ENCODE measurements around the gene C19orf25.
"Not testable (repeated sequence)": the region's sequence is repeated elsewhere in the genome, so short reads cannot be mapped to it uniquely, and the experiment has no call there.

Gene C19orf25

DNA sequence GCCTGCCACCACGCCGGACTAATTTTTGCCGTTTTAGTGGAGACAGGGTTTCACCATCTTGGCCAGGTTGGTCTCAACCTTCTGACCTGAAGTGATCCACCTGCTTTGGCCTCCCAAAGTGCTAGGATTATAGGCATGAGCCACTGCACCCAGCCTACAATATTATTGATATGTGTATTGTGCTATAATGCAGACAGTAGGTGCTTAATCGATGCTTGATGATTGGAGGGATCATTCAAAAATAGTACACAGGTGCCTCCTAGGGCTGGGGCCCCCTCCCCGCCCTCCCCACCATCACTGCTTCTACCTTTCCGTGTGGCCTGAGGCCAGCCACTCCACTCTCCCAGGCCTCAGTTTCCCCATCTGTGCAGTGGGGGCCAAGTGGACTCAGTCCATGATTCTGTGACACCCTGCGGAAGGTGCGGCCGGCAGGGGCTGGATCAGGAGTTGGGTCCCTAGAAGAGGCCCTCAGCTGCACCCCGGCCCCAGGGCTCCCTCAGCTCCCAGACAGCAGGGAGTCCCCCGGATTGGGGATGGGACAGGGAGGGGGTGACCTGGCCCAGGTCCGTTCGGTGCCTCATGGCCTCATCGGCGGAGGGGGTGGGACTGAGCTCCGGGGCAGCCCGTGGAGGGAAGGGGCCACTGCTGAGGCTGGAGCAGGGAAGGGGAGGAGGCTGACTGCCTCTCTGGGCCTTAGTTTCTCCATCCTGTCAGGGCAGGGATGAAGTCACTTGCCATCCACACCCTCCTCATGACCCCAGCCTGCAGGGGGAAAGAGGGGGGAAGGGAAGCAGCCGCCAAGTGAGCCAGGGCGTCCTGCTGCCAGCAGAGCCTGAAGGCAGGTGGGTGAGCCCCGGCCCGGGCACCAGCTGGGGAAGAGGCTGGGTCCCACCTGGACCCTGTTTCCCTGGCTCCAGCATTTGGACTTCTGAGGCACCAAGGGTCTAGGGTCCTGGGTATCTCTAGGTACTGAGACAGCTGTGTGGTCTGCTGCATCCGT, 32.6 kb upstream of the C19orf25 start:
- DNase-seq: no peak

DNA sequence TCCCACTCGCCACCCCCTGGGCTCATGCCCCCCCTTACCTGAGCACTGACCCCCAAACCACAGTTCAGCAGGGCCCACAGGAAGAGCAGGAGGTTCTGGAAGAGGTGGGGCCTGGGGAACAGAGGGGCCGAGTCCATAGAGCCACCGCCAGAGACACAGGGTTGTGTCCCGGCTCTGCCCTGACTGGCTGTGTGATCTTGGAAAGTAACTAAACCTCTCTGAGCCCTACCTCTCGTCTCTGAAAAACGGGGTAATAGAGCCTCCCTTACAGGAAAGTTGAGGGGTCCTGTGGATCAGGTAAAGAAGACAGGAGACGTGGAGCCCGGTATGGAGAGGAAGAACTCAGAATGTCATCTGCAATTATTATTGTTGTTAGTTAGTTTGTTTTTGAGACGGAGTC, 31.8 kb upstream of the C19orf25 start:
- no peak for DNase-seq

DNA sequence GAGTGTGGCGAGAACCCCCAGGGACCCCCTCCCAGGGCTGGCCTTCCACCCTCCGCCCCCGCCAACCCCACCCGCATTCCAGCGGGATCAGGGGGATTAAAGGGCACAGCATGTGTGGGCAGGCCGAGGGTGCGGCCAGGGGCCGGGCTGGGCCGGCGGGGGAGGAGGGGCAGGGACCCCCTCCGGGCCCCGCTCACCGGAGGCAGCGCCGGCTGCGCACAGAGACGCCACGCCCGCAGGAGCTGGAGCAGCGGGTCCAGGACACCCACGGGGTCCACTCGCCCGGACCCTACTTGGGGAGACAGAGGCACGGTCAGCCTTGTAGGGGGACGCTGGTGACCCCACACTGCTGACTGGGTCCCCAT, 31.4 kb upstream of the C19orf25 start:
- DNase-seq: no peak

DNA sequence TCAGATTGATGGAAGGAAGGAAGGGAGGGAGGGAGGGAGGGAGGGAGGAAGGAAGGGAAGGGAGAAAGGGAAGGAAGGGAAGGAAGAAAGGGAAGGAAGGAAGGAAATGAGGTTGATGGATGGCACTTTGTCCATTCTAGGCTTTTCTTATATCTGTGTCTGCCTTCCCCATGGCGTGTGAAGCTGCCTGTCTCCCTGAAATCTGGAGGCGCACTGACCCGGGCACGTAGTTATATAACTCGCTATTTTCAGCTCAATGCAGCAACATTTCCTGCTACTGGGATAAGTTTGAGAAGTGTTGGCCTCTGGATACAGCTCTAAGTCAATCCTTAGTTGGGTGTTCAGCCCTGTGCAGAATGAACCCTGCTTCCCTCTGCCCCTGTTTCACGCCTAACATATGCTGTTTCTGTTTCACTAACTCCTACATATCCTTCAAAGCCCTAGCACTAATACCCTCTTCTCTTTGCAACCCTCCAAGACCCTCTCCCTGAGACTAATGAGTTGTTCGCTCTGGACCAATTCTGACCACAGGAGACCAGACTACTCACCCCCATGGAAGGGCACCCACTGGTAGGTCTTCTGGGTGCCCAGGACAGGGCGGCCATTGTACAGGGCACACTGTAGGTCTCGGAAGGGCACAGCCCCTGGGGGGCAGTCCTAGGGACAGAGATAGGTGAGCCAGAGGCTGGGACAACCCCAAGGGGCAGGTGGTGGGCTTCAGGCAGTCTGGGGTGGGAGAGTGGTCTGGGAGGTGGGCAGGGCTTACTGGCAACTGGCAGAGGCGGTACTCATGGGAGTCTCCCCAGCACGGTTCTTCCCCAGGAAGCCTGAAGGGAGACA, 30.8 kb upstream of the C19orf25 start:
- DNase-seq: no peak

DNA sequence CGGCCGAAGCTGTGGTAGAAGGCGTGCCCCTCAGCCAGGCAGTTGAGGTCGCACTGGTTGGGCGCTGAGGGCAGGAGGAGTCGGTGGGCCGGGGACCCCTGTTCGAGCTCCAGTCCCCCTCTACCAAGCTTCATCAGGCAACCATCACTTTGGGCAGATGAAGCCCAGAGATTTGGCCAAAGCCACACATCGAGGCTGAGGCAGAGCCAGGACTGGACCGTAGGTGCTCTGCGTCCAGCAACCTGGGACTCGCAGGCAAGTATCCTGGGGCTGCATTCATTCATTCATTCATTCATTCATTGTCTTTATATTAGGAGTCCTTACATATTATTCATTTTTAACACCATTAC, 29.5 kb upstream of the C19orf25 start:
- no peak for DNase-seq

DNA sequence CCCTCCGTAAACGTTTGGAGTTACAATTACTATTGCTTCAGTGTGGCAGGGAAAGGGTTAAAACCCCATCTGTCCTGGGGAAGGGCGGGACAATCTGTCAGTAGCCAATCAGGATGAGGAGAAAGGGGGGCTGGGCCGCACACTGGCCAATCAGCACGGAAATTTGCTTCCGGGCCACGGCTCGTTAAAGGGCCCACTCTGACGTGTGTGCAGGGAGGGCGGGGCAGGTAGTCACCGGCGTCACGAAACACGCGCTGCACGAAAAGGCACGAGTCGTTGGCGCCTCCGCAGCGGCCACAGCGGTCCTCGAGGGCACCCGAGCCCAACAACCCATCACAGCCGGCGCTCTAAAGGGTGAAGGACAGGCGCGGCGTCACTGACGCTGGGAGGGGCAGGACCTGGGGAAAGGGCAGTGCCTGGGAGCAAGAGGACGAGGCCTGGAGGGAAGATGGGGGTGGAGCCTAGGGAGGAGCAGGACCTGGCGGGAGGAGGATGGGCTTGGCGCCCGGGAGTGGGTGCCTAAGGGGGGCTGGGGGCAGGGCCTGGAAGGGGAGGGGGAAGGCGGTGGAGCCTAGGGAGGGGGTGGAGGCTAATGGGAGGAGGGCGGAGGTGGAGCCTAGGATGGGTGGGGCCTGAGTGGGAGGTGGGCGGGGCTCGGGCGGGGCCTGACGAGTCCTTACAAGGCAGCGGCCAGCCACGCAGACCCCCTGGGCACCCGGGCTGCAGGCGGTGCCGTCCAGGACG, 28.9 kb upstream of the C19orf25 start:
- DNase-seq: peak; percentile 97

DNA sequence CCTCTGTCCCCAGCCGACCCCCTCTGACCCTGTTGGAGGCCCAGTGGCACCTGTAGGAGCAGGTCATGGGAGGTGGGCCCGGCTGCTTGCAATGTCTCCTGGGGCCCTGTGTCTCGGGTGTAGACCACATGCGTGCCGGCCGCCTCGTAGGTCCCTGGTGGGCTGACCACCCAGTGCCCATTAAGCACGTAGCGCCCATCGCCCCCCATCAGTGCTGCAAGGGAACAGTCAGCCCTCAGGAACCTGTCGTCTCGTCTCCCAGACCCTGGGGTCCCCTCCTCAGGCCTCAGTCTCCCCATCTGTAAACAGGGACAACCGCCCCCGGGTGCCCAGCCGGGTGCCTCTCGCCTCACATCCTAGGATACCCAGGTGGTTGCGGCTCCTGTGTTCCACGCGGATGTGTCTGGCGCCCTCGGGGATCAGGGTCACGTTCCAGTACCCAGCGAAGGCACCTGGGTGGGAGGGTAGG, 28.2 kb upstream of the C19orf25 start:
- no peak for DNase-seq

DNA sequence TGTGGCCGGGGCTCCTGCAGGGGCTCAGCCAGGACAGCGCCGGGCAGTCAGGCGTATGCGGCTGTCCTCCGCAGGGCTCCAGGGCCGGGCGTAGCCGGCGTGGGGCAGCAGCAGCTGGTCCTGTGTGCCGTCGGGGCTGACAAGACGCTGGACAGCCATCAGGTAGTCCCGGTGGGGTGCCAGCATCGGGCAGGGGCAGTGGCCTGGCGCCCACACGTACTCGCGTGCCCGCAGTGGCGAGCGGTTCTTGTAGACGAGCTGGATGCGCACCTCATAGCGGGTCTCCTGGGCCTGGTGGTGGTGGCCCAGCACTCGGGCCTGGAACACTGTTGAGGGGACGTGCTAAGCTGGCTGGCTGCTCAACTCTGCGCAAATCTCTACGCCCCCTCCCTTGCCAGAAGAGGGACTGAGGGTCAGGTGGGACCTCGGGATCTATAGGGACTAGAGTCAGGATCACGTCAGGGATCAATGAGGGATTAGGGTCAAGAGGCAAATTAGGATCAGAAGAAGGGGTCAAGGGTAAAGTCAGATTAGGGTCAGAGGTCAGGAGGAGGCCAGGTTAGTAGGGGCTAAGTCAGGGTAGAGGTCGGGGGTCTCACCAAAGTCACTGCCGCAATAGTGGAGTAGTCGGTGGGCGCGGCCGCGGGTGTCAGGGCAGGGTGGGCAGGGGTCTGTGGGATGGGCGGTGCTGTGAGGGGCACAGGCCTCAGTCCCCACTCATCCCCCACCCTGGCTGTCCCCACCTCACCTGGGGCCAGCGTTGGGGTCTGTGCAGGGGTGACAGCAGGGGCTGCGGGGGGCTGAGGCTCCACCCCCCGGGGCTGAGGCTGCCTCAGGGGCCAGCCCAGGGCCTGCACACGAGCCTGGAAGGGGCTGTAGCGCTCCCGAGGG, 27.2 kb upstream of the C19orf25 start:
- no peak for DNase-seq

DNA sequence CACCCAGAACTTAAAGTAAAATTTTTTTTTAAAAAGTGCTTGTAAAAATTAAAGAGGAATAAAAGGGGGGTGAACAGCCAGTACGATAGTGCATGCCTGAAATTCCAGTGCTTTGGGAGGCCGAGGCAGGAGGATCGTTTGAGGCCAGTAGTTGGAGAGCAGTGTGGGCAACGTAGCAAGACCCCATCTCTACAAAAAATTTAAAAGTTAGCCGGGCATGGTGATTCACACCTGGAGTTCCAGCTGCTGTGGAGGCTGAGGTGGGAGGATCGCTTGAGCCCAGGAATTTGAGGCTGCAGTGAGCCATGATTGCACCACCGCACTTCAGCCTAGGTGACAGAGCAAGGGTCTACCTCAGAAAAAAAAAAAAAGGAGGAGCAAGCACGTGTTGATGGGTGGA, 26.0 kb upstream of the C19orf25 start:
- no peak for DNase-seq

DNA sequence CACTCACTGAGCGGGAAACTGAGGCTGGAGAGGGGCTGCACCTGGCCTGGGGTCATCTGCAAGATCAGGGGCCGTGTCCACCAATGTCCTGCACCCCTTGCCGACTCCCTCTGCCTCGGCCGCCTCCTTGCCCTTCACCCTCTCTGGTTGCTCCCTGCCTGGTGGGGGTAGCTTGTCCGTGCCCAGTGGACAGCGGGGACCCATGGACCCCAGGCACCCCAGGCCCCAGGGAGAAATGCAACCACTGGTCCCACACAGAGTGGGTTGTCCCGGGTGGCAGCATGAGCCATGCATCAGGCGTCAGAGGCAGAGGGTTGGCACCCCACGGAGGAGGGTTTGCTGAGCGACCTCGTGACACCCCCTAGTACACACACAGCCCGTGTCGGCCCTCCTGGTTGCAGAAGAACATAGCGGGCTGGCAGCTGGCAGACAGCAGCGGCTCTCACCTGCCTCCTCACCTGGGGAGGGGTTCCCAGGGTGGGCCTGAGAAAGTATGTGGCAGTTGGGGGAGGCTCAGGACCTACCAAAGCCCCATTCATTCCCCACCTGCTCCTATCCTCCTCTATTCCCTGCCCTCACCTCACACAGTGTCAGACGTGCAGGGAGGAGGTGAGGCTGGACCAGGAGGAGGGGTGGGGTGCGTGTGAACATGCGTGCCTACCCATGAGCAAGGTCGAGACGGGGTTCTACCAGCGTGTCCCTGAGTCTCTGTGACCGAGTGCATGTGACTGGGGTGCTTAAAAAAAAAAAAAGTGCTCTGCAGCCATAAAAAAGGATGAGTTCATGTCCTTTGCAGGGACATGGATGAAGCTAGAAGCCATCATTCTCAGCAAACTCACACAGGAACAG, 25.1 kb upstream of the C19orf25 start:
- no peak for DNase-seq

DNA sequence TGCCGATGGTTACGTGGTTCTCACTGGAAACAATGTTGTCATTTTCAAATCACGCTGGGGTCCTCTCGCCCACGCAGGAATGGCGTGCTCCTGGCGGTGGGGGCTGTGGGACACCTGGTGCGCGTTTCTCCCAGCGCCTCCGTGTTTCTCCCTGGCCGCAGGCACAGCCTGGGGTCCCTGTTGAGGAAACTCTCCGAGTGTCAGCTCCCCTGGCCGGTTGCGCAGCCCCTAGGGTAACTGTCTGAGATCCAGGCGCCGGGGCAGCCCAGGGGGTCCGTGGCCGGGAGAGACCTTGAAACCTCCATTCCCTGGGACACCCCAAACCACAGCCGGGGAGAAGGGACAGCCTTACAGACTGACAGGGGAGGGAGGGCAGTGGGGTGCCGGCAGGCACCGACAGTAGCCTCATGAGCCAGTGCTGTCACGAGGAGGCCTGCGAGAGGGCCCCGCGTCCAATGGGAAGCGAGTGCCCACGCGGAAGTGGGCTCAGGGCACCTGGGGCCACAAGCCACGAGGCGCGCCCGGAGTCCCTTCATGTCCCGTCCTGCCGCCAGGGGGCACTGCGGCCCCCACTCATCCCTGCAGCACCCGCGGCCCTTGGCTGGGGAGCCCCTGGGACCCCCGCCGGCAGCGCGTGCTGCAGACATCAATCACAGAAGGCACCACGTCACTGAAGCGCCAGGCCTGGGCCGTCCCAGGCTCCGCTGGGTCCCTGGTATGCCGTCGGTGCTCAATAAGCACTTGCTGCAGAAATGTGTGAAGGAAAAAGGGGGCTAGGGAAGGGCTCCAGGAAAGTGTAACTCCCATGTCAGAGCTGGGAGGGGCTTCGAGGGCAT, 24.3 kb upstream of the C19orf25 start:
- DNase-seq: no peak

DNA sequence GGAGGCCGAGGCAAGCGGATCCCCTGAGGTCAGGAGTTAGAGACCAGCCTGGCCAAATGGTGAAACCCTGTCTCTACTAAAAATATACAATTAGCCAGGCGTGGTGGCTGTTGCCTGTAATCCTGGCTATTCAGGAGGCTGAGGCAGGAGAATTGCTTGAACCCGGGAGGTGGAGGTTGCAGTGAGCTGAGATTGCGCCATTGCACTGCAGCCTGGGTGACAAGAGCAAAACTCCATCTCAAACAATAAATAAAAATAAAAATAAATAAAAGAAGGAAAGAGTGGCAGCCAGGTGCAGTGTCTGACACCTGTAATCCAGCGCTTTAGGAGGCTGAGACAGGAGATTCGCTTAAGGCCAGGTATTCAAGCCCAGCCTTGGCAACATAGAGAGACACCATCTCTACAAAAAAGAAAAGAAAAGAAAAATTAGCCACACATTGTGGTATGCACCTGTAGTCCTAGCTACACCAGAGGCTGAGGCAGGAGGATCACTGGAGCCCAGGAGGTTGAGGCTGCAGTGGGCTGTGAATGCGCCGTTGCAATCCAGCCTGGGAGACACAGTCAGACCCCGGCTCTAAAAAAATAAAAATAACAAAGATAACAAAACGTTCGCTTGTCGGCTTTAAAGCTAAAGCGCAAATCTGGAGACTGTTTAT, 23.5 kb upstream of the C19orf25 start:
- DNase-seq: no peak

DNA sequence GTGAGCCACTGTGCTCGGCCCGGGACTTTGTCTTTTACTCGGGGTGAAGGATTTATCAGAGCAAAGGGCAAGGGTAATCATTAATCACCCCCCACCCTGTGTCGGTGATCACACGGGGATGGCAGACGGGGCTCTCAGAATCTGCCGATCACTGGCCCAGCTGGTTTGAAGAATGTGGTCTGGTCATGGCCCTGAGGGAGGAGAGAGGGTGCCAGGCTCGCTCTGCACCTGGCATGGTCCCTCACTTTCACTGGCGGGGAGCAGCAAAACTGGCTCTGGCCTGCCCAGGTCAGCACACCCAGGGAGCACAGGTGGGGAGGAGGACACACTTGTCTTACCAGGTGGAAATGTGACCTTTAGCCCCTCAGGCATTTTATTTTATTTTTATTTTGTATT, 22.2 kb upstream of the C19orf25 start:
- DNase-seq: no peak

DNA sequence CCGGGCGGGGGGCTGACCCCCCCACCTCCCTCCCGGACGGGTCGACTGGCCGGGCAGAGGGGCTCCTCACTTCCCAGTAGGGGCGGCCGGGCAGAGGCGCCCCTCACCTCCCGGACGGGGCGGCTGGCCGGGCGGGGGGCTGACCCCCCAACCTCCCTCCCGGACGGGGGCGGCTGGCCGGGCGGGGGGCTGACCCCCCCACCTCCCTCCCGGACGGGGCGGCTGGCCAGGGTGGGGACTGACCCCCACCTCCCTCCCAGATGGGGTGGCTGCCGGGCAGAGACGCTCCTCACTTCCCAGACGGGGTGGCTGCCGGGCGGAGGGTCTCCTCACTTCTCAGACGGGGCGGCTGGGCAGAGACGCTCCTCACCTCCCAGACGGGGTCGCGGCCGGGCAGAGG, 20.2 kb upstream of the C19orf25 start:
- not testable (repeated sequence) for DNase-seq

DNA sequence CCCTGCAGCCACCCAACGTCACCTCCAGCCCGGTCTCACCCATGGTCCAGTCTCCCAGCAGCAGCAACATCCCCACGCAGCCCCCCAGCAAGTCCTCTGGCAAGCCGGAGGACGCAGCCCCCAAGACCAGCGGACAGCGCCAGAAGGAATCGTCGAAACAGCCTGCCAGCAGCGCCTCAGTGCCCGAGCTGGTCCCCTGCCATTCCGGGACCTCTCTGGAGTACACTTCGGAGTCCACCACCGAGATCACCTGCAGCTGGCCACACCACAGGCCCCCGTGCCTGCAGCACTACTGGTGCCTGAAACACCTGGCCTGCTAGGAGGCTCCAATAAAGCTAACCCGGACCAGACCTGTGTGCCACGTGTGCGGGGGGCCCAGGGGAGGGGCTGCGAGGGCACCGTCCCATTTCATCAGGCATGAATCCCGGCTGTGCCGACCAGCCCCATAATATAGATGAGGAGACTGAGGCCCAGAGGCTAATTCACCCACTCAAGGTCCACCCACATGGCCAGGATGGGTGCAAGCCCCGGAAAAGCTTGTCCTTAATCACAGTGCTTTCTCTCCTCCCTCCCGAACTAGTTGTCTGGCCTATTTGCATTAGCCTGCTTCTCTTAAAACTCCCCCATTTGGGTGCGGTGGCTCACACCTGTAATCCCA, 18.7 kb upstream of the C19orf25 start:
- no peak for DNase-seq

DNA sequence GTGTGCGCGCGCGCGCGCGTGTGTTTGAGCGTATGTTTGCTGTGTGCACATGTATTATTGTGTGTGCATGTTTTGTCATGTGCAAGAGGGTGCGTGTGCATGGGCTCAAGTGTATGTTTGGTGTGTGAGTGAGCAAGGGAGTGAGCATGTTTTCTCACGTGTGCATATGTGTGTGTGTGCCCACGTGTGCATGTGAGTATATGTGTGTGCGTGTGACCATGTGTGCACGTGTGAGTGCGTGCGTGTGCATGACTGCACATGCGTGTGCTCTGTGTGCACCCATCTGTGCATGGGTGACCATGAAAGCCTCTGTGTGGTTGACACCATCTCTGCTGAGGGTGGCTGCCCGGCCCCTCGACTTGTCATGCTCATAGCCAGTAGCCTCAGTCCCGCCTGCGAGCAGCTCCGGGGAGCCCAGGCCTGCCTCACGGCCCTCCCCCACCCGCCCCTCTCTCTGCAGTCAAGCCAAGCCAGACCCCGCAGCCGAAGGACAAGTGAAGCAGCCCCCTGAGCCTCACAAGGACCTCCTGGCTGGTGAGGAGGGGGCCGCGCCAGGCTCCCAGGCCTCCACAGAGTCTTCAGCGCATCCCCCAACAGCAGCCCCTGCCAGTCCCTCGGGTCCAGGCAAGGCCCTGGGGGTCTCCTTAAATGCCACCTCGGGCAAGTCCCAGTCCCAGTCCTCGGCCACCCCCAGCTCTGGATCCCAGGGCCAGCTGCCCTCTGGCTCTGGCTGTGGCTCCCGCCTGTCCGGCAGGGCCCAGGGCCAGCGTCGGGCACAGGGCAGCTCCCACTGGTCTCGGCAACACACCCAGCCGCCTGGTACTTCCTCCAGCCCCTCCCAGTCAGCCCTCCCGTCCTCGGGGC, 17.9 kb upstream of the C19orf25 start:
- no peak for DNase-seq

DNA sequence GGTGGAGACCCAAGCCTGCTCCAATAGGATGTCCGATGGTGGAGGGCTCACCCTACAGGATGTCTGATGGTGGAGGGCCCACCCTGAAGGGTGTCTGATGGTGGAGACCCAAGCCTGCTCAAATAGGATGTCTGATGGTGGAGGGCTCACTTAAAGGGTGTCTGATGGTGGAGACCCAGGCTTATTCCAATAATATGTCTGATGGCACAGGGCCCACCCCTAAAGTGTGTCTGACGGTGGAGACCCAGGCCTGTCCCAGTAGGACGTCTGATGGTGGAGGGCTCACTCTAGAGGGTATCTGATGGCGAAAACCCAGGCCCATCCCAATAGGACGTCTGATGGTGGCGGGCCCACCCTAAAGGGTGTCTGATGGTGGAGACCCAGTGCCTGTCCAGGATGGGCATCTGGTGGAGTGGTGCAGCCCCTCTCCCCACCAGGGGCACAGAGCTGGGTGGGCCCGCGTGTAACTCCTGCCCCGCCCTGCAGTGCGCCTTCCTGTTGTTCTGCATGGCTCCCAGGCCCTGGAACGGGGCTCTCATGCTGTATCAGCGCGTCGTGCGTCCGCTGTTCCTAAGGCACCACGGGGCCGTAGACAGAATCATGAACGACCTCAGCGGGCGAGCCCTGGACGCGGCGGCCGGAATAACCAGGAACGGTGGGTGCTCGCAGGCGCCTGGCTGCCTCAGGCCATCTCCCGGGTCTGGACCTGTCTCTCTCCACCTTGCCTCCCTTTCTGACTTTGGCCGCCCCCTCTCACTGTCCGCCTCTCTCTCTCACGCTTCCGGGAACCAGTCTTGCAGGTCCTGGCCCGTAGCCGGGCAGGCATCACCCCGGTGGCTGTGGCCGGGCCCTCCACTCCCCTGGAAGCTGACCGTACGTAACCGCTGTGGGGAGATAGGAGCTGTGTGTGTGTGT, 17.0 kb upstream of the C19orf25 start:
- no peak for DNase-seq

Measured in NCI-H2171 (cell line).